GM23248 (cell line): Measurements from ENCODE around the gene URB1.

Source experiments
- EZH2 ChIP-seq: fragments of 200-600 bp; sonication (generic); IDR thresholded peaks from 2 replicates; pipeline ENCODE4 v1.6.1; 2018; ENCODE audit warnings: antibody characterized with exemption, mild to moderate bottlenecking; ENCODE audit not compliant: insufficient read depth, poor library complexity, severe bottlenecking
- EZH2phosphoT487 ChIP-seq: fragments of 200-600 bp; sonication (generic); IDR thresholded peaks from 2 replicates; pipeline ENCODE4 v1.6.1; 2018; ENCODE audit warnings: antibody characterized with exemption, moderate library complexity, mild to moderate bottlenecking, low read depth; ENCODE audit not compliant: insufficient read depth

DNA sequence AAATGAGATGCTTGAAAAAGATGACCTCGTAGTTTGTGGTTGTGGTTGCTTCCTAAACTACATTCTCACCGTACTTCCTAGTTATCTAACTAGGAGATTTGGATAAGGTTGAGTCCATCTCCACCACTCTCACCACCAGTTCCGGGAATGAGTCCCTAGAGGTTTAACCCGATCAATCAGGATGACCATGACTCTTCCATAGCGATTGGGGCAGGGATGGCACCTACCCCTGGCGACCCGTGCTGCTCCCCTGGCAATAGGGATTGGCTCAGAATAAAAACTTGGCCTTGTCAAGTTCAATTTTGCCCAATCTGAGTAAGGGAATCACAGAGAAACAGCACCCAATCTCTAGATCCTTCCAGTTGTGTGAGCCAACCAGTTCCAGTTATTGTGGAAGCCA lies 111.3 kb downstream of the URB1 start:
- TF ChIP-seq EZH2phosphoT487: no peak
- TF ChIP-seq EZH2: no peak
